Measurements from ENCODE around the gene TMEM86B.

DNA sequence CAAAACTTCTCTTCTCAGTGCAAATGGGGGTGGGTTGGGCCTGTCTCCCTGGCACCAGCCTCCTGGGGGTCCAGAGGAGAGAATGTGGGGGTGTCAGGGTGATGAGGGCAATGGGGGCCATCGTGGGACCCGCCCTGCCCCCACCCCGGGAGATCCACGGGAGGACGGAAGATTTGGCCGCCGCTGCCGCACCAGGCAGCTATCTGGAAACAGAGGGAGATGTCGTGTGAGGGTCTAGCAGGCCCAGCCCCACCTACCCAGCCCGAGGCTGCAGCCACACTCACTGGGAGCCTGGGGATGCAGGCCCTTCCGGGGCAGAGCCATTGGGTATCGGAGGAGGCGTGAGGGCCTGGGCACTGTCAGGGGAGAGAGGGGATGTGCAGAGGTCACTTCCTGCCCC lies 1.8 kb upstream of the TMEM86B start:
- TF ChIP-seq CTCF (IDR thresholded peaks at IDR 0.05) (no peak), POLR2A (IDR thresholded peaks at IDR 0.05) (no peak)

All from uterus (tissue), 2 donors.